ENCODE data around the gene RNF34.

DNA sequence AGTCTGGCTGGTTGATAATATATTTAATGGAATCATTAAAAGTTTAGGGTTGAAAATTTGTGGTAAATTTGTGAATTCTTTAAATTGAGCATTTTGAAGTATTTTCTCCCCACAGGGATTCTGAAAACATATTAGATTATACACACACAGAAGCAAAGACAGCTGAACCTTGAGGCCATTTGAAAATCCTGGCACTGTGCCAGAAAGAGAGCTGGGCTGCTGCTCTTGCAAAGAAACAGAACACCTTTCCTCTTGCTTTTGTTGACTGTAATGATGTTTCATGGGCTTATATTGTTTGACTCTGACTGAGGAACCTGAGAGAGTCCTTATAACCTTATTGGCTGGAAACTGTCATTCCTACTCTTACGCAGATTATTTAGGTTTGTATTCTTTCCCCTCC, 4.8 kb downstream of the RNF34 start:
- TF ChIP-seq CTCF (IDR thresholded peaks at IDR 0.05; ENCODE audit: low read depth, low read length), result no peak
- TF ChIP-seq POLR2A (IDR thresholded peaks at IDR 0.05; ENCODE audit: extremely low read depth, insufficient read length), result no peak
- TF ChIP-seq MYC (IDR thresholded peaks at IDR 0.05; ENCODE audit: low read depth, low read length), result no peak
- TF ChIP-seq, protein P1, sequence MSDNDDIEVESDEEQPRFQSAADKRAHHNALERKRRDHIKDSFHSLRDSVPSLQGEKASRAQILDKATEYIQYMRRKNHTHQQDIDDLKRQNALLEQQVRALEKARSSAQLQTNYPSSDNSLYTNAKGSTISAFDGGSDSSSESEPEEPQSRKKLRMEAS (IDR thresholded peaks at IDR 0.05; ENCODE audit: low read depth, low read length), result no peak
